HG03575 (cell line): ENCODE measurements around the gene QKI.

Experiments used
- ATAC-seq: cut with Tn5 transposase; IDR thresholded peaks from one replicate; pipeline ENCODE4 v1.9.1; 2021; ENCODE audit not compliant: unreplicated experiment, insufficient number of reproducible peaks, low FRiP score; ENCODE audit errors: extremely low read depth

QKI gene

DNA sequence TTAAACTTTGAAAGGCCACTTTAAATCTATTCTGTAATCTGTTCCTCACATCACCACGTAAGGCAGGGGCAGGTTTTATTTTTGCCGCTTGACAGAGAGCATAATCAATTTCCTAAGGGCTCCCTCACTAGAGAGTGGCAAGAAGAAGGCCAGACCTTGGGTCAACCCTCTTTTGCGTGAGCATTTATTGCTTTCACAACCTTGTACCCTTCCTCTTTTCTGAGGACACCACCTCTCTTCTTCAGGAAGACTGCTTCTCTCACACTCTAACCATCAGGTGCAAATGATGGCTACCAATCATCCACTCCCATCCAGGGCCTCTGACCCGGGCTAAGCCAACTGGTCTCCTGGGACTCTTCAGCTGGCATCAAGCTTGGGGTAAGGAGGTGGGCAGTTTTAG is 25.2 kb upstream of the QKI start:
- no peak for ATAC-seq

GRCh38 chr6:163390770-163391169 is 23.7 kb upstream of the QKI start:
- no peak for ATAC-seq

DNA sequence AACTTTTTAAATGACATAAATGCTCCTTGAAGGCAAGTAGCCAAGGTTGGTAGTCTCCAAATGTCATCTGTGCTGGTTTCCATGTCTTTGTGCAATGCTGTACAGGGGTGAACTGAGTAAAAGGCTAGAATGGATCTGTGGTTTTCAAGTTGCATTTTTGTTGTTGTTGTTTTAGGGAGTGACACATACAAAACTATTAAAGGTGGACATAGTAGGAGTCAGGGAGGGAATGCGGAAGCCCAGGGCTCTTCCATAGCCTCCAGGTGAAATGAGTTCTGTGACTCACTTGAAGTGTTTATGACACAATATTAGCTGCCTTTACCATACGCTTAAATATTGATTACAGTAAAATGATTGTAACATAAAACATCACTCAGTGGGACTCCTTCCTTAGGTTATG is 22.5 kb upstream of the QKI start:
- no peak for ATAC-seq

GRCh38 chr6:163392533-163392932 is 22.0 kb upstream of the QKI start:
- no peak for ATAC-seq

- ATAC-seq = no peak
These were observed 20.6 kb upstream of the QKI start for GRCh38 chr6:163393923-163394322.

DNA sequence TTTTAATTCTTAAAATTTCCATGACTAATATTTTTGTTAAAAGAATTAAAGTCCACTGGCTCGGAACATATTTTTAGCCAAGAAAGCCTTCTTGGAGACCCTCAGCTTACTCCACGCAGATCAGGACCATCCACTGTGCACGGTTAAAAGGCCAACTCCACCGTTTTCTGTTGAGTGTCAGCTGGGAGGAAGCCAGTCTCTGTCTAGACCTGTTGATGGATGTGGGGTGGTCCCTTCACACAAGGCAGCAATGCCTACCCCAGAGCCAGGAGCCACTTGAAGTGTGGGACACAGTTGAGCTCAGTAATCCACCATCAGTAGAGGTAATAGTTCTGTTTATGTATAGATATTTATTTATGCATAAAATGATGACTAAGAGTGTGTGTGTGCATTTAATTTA is 19.9 kb upstream of the QKI start:
- ATAC-seq = no peak

- no peak for ATAC-seq
These were observed 19.2 kb upstream of the QKI start for GRCh38 chr6:163395122-163395830.

GRCh38 chr6:163395831-163396185 is 18.7 kb upstream of the QKI start:
- ATAC-seq = no peak

- no peak for ATAC-seq
These were observed 17.2 kb upstream of the QKI start for GRCh38 chr6:163397326-163397725.

DNA sequence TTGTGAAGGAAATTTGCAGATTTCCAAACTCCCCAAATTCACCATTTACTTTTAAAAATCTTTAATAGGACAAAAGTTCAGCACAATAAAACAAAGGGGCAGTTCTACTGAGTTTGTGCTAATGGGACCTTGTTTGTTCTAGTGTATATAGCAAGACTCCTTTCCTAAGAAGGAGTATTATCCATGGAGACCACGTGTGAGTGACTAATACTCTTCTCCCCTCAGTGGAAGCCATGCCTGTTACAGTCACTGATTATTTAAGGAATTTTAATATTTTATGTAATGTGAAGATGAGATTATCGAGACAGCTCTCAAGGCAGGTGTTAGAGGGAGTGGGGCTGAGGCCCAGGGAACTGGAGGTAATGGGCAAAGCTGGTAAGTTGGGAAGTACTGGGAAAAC is 16.4 kb upstream of the QKI start:
- no peak for ATAC-seq

- no peak for ATAC-seq
These were observed 15.7 kb upstream of the QKI start for GRCh38 chr6:163398815-163399214.

DNA sequence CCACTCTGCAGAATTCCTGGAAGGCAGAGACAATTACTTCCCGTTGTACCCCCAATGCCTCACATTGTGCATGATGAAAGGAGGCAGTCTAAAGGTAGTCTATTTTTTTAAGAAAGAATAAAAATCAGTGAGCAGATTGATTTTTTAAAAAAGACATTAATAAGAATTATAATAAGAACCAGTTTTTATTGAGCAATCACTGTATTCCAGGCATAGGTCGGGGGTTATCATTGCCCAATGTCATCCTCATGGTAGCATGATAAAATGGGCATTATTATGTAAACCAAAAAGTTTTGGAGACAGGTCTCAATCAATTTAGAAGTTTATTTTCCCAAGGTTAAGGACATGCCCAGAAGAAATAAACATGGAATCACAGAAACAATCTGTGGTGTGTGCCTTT is 14.0 kb upstream of the QKI start:
- ATAC-seq = no peak

DNA sequence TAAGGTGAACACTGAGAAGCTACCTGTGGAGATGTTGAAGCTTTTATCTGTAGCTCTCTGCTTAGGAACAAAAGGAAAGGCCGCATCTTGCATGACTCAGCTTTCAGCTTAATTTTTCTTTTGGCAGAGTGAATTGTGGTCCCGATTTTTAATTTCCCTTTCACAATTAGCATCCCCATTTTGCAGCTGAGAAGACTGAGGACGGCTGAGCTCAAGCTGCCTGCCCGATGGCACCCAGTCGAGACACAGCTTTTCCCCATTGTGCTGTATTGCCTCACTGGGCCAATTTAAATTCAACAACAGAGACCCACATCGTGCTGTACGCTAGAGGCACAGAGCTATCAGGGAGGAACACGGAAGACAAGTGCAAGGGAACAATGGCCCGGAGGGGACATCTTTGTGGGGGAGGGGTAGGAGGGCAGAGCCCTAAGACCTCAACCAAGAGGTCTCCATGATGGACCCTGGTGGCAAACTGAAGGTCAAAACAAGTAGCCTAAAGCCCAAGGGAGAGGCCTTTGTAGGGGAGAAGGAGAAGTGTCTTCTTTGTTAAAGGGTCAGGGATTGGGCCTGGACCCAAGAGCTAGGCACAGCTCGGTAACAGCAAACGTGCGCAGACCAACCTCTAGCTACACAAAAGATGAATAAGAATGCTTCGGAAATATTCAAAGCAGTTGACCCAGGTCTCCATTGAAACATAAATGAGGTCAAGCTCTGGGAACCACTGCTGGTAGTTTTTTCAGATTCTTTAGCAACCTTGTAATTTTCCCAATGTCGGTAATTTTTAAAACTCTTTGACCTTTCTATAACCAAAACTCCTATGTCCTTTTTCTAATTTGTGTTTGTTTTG is 13.3 kb upstream of the QKI start:
- no peak for ATAC-seq

DNA sequence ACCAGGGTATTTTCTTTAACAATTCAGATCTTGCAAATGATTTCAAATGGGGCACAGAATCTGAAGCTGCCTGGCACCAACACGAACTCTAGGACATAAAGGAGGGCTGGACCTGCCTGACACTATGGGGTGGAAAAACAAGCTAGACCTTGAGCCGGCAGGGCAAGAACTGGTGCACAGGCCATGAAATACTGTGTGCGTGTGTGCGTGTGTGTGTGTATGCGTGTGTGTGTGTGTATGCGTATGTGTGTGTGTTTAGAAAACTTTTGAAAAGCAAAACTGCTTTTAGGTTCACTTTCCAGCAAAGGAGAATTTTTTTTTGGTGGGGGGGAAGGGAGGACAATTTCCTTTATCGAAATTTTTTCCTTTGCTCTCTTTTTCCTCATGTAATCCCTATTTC is 11.9 kb upstream of the QKI start:
- no peak for ATAC-seq

GRCh38 chr6:163404825-163405265 is 9.7 kb upstream of the QKI start:
- ATAC-seq = no peak

- no peak for ATAC-seq
These were observed 8.9 kb upstream of the QKI start for GRCh38 chr6:163405412-163406309.

DNA sequence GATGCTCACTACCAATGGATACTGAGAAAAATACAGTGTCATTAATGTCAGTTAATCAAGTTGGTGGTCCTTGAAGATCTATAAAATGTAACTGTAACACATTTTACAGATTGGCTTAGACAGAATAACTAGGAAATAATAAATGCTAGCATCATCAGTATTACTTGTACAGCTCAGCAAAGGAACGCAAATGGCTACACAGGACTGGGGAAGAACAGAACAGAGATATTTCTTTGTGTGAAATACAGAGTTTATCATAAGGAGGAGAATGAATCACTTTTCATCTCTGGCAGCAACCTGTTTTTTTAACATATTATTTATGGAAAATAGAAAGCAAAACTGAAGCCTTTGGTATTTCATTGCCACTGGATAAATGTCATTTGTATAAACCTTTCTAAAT is 8.2 kb upstream of the QKI start:
- ATAC-seq = no peak

DNA sequence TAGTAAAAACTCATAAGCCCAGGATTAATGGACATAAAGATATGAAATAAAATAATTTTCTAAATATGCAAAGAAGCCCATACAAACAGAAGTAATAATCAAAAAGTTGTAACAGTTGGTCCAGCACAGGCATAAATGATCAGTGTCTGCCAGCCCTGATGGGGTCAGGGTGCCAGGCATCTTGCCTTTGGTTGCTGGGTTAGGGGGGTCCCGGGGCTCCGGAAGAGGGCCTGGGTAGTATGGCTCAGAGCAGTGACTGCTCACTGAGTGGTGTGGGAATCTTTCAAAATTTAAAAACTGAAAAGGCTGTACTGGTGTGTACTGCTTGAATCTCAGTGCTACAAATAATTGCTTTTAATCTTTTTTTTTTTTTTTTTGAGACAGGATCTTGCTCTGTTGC is 7.7 kb upstream of the QKI start:
- no peak for ATAC-seq

GRCh38 chr6:163408352-163408991 is 6.0 kb upstream of the QKI start:
- ATAC-seq = no peak
